Kidney epithelial cell (primary cell): ENCODE measurements around the gene GPR27. TPM values are rescaled to one million over a fixed set of nuclear protein-coding genes. Genes with fewer than 3 reads are reported as not detected.

Source experiments
- DNase-seq: peaks from one replicate; pipeline ENCODE4 v3.0.0-alpha.2; 2010; ENCODE audit warnings: low read depth
- H3K27me3 ChIP-seq: 2 replicates; pipeline ENCODE4 v1.6.0; 2011; ENCODE audit warnings: low read length; ENCODE audit not compliant: control insufficient read depth, insufficient read depth
- H3K36me3 ChIP-seq: 2 replicates; pipeline ENCODE4 v1.5.1; 2011; ENCODE audit warnings: low read length; ENCODE audit not compliant: control insufficient read depth, insufficient read depth
- H3K4me3 ChIP-seq: 2 replicates; pipeline ENCODE4 v1.5.1; 2011; ENCODE audit warnings: low read depth, mild to moderate bottlenecking, control low read depth, low read length
- total RNA-seq: library from RNA; depleted of rRNA; stranded (reverse); fragments of >200 nt; gene quantifications from 2 replicates; pipeline ENCODE4 v1.2.3, GENCODE V29; 2015
- TF ChIP-seq, protein P1 (sequence below): IDR thresholded peaks from 2 replicates; pipeline ENCODE4 v1.5.1; 2011; ENCODE audit warnings: mild to moderate bottlenecking, moderate library complexity, low read length, control low read depth, inconsistent platforms; ENCODE audit not compliant: insufficient read depth, poor library complexity, severe bottlenecking

The GPR27 gene
- total RNA-seq, 1 donor from 2014 or later, result 8.9 TPM

DNA sequence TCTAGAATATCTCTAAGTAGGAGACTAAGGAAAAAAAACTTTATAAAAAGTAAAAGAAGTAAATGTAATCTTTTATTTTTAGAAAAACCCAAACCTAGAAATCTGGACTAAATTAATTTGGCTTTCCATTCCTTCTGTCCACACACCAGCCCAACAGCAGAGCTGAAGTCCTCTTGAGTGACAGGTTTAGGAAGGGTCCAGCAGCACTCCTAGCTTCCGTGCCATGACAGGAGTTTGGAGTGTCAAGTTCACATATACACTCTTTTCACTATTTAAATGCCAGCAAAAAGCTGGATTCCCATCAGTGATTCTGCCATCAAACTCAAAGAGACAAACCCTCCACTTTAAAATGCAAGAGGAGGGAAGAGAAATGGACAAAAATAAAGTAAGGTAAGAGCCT lies 18.2 kb downstream of the GPR27 start:
- peaks cover 2% of the 10 kb centered on the region for H3K27me3 ChIP-seq
- TF ChIP-seq, protein P1, sequence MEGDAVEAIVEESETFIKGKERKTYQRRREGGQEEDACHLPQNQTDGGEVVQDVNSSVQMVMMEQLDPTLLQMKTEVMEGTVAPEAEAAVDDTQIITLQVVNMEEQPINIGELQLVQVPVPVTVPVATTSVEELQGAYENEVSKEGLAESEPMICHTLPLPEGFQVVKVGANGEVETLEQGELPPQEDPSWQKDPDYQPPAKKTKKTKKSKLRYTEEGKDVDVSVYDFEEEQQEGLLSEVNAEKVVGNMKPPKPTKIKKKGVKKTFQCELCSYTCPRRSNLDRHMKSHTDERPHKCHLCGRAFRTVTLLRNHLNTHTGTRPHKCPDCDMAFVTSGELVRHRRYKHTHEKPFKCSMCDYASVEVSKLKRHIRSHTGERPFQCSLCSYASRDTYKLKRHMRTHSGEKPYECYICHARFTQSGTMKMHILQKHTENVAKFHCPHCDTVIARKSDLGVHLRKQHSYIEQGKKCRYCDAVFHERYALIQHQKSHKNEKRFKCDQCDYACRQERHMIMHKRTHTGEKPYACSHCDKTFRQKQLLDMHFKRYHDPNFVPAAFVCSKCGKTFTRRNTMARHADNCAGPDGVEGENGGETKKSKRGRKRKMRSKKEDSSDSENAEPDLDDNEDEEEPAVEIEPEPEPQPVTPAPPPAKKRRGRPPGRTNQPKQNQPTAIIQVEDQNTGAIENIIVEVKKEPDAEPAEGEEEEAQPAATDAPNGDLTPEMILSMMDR, result no peak
- no peak overlapping the region for H3K4me3 ChIP-seq
- DNase-seq, result no peak
- H3K36me3 ChIP-seq, result no peaks in the 10 kb centered on the region

DNA sequence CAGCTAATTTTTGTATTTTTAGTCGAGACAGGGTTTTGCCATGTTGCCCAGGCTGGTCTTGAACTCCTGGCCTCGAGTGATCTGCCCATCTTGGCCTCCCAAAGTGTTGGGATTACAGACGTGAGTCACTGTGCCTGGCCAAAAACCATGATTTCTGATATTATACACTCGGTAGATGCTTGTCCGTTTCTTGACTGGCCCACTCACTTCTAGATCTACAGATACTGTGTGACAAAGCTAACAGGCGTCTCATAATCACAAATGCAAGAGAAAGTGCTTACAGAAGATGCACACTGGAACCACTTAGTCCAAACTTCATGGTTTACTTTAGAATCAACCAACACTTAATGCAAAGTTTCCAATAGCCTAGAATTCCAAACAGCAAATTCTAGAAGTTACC lies 22.9 kb downstream of the GPR27 start:
- Histone ChIP-seq H3K4me3 (no peak overlapping the region), H3K36me3 (no peaks in the 10 kb centered on the region), H3K27me3 (peaks cover 6% of the 10 kb centered on the region)
- DNase-seq, result no peak
- TF ChIP-seq, protein P1, result no peak

DNA sequence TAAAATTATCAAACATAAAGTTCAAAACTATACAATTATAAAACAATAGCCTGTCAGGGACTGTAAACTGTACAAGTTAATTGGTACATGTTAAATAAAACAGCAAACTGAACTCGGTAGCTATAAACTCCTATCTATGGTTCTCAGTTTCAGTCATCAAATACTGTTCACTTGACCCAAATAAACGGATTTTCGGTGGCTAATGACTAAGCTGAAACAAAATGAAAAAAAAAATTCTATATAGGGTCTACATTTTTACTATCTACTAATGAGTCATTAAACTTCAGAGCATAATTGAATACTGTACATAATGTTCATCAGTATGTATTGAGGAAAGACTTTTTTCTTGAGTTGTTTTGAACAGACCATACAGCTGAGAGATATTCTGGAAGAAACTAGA lies 24.7 kb downstream of the GPR27 start:
- Histone ChIP-seq H3K4me3 (no peak overlapping the region), H3K27me3 (peaks cover 11% of the 10 kb centered on the region), H3K36me3 (no peaks in the 10 kb centered on the region)
- TF ChIP-seq, protein P1, result no peak
- no peak for DNase-seq

DNA sequence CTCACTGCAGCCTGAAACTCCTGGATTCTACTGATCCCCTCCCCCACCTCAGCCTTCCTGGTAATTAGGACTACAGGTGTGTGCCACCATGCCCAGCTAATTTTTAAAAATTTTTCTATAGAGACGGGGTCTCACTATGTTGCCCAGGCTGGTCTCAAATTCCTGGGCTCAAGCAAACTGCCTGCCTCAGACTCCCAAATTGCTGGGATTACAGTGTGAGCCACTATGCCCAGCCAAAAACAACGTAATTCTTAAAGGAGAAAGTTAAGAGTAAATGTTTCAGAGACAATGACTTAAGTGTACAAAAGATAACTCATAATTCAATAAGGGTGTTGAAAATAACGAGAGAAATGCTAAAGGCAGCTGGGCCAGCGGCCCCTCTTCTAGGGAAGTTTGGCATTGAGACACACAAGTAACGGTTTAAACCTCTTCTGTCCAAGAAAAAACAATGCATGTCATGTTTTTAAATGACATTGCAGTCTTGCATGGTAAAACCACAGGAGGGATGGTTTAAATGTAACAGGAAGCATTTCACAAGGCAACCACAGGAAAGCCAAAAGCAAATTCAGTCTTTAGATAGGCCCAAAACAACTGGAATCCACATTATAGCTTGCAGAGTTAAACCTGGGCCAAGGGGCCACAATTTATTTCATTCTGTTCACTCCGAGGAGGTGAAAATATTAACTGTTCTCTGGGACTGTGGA lies 26.2 kb downstream of the GPR27 start:
- no peaks in the 10 kb centered on the region for H3K36me3 ChIP-seq
- H3K27me3 ChIP-seq, result peaks cover 22% of the 10 kb centered on the region
- no peak for DNase-seq
- TF ChIP-seq, protein P1, result no peak
- H3K4me3 ChIP-seq, result no peak overlapping the region

DNA sequence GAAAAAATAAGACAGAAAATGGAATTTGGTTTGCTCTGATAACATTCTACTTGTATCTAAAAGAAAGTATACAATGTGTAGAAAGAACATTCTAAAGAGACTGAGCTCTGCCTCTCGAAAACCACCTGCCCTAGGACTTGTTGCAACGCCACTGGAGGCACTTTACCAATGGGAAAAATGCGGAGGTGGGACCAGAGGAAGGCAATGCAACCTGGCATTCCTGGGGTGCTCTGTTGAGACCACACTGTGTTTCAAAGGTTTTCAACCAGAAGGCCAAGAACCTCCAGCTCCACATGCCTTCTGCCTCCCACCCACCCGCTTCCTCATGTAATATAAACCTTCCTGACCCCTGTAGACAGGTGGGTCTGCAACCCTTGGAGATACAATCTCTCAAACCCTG lies 26.8 kb downstream of the GPR27 start:
- no peak for DNase-seq
- Histone ChIP-seq H3K27me3 (peaks cover 26% of the 10 kb centered on the region), H3K36me3 (no peaks in the 10 kb centered on the region), H3K4me3 (no peak overlapping the region)
- TF ChIP-seq, protein P1, result no peak

DNA sequence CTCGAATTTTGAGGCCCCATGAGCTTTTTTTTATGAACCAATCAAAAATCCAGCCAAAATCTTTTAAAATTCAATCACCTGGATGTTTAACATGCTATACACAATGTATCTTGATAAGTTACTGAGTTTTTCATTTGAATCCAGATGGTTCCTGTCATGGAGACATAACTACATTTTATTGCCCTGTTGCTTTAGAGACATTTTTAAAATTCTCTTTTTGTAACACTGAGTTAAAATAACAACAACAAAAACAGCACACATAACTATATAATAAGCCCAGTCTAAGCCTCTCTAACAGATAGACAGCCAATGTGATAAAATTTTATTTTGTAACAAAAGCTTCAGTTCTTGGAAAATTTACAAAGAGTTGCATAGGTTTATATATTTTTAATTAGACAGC lies 29.5 kb downstream of the GPR27 start:
- TF ChIP-seq, protein P1, result no peak
- Histone ChIP-seq H3K4me3 (no peak overlapping the region), H3K36me3 (no peaks in the 10 kb centered on the region), H3K27me3 (peaks cover 33% of the 10 kb centered on the region)
- no peak for DNase-seq
